Stimulated activated CD8-positive, alpha-beta memory T cell treated with anti-CD3 and anti-CD28 coated beads, Interleukin-12 subunit alpha, Interleukin-12 subunit beta, amount 100 ng/mL, for 4 hours (primary cell): ENCODE results near the gene SURF2.
"Not testable (repeated sequence)": the region's sequence is repeated elsewhere in the genome, so short reads cannot be mapped to it uniquely, and the experiment has no call there.

Experiments used
- DNase-seq: peaks from one replicate; pipeline ENCODE4 v3.0.0-alpha.2; 2020; ENCODE audit warnings: low read depth

Gene SURF2

DNA sequence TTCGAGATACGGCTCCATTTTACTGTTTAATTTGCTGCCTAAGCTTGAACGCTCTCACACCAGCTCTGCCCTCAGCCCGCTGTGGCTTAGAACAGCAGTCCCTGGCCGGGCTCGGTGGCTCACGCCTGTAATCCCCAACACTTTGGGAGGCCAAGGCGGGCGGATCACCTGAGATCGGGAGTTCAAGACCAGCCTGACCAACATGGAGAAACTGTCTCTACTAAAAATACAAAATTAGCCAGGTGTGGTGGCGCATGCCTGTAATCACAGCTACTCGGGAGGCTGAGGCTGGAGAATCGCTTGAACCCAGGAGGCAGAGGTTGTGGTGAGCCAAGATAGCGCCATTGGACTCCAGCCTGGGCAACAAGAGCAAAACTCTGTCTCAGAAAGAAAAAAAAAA is 20.9 kb downstream of the SURF2 start:
- DNase-seq = not testable (repeated sequence)

DNA sequence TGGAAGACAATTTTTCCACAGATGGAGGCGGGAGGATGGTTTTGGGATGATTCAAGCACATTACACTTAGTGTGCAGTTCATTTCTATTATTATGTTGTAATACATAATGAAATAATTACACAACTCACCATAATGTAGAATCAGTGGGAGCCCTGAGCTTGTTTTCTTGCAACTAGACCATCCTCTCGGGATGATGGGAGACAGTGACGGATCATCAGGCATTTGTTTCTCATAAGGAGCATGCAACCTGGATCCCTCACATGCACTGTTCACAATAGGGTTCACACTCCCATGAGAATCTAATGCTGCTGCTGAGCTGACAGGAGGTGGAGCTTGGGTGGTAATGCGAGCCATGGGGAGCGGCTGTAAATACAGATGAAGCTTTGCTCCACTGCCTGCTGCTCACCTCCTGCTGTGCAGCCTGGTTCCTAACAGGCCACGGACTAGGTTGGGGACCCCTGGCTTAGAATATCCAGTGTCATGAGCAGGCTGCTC is 21.4 kb downstream of the SURF2 start:
- no peak for DNase-seq

GRCh38 chr9:133378408-133378962 is 22.1 kb downstream of the SURF2 start:
- DNase-seq = no peak

- no peak for DNase-seq
These were observed 23.1 kb downstream of the SURF2 start for GRCh38 chr9:133379153-133380086.

DNA sequence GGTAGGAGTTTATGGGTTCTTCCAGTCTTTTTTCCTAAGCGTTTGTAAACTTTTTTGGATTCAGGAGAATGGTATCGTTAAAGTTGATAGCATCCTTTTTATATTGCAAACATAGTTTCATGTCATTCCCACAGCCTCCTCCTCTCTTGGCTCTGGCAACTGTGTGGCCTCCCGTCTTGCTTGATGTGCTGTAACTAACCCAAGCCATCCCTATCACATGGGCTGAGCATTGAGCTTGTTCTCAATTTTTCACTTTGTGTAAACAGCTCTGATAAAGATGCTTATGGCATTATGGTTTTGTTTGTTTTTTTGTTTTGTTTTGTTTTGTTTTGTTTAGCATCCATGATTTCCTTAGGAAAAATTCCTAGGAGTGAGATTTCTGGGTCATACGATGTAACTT is 24.4 kb downstream of the SURF2 start:
- DNase-seq = no peak

- no peak for DNase-seq
These were observed 26.3 kb downstream of the SURF2 start for GRCh38 chr9:133382507-133383141.

DNA sequence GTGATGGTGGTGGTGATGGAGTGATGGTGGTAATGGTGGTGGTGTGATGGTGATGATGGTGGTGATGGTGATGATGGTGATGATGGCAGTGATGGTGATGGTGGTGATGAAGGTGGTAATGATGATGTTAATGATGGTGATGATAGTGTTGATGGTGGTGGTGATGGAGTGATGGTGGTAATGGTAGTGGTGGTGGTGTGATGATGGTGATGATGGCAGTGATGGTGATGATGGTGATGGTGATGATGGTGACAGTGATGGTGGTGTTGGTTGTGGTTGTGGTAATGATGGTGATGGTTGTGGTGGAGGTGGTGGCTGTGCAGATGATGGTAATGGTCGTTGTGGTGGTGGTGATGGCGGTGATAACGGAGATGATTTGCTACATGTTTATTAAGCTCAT is 27.1 kb downstream of the SURF2 start:
- DNase-seq = no peak

DNA sequence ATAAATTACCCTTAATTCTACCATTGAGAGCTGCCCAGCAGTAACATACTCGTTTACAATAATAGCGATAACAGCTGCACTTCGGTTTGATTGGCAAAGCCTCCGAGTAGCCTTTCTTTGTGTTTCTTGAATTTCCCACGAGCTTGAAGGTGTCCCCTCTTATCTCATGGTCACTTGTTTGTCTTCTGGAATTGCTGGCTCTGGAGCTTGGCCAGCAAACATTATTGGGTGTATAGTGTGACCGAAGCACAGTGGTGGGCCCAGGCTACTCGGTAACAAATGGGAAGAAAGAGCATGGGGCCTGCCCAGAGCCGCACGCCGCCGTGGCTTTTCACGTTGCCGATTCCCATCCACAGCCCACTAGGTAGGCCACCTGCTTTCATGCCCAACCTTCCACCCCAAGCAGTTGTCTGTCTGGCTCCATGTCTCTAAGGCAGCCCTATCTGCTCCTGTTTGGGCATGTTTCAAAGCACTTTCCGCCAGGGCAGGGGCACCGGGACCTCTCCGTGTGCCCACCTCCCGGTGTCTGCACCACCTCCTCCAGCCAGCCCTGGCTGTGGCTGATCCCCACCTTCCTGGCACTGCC is 28.5 kb downstream of the SURF2 start:
- no peak for DNase-seq

DNA sequence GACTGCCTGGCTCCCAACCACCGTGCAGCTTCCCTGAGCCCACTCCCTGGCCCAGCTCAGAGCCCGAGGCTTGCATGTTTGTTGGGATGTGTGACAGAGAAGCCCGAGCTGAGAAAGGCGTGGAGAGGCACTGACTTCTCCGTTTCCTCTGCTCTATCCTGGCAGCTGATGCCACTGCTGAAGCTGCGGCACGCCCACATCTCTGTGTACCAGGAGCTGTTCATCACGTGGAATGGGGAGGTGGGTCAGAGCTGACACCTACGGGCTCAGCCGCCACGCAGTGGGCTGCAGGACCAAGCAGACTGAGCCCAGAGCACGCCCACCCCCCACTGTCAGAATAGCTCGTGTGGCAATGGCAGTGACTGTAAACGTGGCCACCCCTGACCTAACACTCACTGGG is 29.1 kb downstream of the SURF2 start:
- DNase-seq = no peak

DNA sequence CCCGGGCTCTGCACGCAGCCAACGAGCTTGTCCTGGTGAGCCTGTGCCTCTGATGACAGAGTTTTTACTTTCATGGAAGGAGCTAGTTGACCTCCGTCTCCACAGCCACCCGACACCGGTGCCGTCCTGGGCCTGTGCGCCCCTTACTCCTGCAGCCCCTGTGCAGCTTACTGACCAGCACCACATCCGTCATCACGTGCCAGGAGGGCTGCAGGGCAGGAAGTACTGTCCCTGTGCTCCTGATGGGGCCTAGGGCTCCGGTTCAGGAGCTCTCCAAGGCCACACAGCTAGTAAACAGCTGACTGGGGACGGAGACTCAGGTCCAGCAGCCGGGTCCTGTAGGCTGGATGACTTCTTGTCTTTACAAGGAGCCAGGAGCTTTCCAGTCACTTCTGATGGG is 30.0 kb downstream of the SURF2 start:
- DNase-seq = no peak

DNA sequence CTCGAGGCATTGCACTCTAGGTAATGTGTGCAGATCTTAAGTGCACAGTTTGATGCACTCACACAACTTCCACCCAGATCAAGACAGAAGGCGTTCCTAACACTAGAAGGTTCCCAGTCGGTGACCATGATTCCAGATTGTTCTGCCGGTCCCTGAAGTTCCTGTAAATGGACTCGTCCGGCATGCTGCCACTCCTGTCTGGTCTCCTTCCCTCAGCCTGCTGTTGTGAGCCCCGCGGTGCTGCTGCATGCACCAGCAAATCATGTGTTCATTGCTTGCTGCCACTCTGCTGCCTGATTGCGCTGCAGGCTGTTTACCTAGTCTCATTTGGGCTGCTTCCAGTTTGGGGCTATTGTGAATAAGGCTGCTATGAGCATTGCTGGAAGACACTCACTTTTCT is 31.3 kb downstream of the SURF2 start:
- no peak for DNase-seq

DNA sequence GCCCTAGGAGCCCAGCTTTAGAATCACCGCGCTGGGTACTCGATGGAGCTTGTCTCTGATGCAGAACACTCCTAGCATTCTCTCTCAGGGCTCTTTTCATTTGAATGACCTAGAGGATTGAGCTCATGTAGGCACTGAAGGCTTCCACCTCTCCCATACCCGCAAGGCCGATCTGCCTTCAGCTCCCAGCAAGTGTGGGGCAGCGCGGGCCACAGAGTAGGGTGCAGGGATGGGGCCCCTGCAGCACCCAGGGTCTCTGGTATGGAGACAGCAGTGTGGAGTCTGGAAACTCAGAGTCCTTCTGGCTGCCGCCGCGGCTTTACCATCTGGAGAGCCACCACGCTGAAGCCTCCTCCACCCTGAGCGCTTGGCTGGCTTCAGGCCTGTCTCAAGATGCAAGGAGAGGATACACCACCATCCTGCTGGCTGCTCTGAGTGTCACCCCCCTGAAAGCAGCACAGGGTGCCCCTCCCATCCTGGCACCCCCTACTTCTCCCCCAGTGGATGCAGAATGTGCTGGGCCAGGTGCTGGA is 32.7 kb downstream of the SURF2 start:
- no peak for DNase-seq

DNA sequence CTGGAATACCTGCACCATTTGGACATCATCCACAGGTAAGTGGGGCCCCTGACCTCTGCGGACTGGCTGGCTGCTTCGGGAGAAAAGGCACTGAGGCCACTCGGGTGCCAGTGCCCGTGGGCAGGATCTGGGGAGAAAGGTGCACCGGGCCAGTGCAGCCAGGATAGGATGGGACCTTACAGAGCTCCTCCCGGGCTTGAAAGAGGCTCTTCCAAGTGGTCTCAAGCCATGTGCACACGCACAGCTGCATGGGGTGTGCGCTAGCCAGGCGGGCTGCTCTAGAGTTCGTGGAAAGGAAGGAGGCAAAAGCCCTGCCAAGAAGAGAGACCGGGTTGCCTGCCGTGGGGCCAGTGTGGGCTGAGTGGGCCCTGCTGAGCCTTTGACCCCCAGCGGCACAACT is 33.2 kb downstream of the SURF2 start:
- DNase-seq = no peak

DNA sequence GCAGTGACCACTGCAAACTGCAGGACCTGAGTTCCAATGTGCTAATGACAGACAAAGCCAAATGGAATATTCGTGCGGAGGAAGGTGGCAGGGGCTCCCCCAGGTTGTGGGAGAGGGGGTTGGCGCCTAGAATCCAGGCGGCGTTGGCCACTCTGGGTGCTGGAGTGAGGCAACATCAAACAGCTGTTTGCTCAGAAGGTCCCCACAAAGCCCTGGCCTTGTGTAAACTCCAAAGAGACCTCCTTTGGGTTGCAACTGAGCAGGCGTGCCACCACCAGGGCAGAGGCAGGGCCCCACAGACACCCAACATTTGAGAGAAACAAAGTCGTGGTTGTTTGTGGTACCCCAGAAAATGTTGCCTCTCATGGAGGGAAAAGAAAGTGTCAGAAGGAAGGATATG is 34.4 kb downstream of the SURF2 start:
- no peak for DNase-seq

- DNase-seq = not testable (repeated sequence)
These were observed 35.1 kb downstream of the SURF2 start for GRCh38 chr9:133391449-133391848.

DNA sequence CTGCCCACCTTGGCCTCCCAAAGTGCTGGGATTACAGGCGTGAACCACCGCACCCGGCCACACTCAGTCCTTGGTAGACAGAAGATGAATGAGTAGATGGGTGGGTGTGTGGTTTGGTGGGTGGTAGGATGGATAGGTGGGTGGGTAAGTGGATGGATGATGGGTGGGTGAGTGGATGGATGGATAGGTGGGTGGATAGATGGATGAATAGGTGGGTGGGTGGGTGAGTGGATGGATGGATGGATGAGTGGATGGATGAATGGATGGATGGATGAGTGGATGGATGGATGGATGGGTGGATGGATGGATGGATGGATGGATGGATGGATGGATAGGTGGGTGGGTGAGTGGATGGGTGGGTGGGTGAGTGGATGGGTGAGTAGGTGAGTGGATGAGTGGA is 36.0 kb downstream of the SURF2 start:
- DNase-seq = not testable (repeated sequence)

- DNase-seq = no peak
These were observed 37.0 kb downstream of the SURF2 start for GRCh38 chr9:133393399-133393798.

- DNase-seq = no peak
These were observed 38.4 kb downstream of the SURF2 start for GRCh38 chr9:133394687-133395271.

- no peak for DNase-seq
These were observed 40.6 kb downstream of the SURF2 start for GRCh38 chr9:133396952-133397351.

GRCh38 chr9:133397370-133397769 is 41.0 kb downstream of the SURF2 start:
- DNase-seq = no peak

DNA sequence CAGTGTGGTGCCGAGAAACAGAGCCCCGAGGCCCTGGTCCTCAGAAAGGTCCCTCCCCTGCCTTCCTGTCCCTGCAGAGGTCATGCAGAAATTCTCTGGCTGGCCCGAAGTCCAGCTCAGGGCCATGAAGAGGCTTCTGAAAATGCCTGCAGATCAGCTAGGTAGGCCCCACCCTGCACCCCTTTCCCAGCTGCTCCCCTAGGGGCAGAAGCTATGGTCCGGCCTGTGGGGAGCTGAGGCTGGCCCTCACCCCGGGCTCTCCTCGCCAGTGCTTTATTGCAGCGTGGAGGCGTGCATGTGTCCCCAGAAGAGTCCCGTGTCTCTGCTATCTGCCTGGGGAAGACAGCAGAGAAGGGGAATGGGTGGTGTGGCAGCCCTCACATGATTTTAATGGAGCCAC is 41.5 kb downstream of the SURF2 start:
- DNase-seq = no peak

- no peak for DNase-seq
These were observed 43.9 kb downstream of the SURF2 start for GRCh38 chr9:133400292-133400691.
